Glutamatergic neuron (in vitro differentiated cells): ENCODE data around the gene R3HCC1L. TPM values are rescaled to one million over a fixed set of nuclear protein-coding genes. Genes with fewer than 3 reads are reported as not detected.
"Not testable (repeated sequence)": the region's sequence is repeated elsewhere in the genome, so short reads cannot be mapped to it uniquely, and the experiment has no call there.

Experiments used
- DNase-seq: peaks from one replicate; pipeline ENCODE4 v3.0.0; 2022
- H3K27ac Mint-ChIP-seq: one replicate; pipeline ENCODE4 v1.8.0; 2020; ENCODE audit warnings: mild to moderate bottlenecking, mixed read lengths, inconsistent platforms; ENCODE audit not compliant: unreplicated experiment
- H3K27me3 Mint-ChIP-seq: one replicate; pipeline ENCODE4 v1.8.0; 2020; ENCODE audit warnings: mild to moderate bottlenecking, moderate library complexity, mixed read lengths, inconsistent platforms; ENCODE audit not compliant: unreplicated experiment
- H3K36me3 Mint-ChIP-seq: one replicate; pipeline ENCODE4 v1.8.0; 2020; ENCODE audit warnings: mild to moderate bottlenecking, mixed read lengths, inconsistent platforms; ENCODE audit not compliant: unreplicated experiment
- H3K4me1 Mint-ChIP-seq: one replicate; pipeline ENCODE4 v1.8.0; 2020; ENCODE audit warnings: mild to moderate bottlenecking, low read depth, mixed read lengths, inconsistent platforms; ENCODE audit not compliant: unreplicated experiment
- H3K4me3 Mint-ChIP-seq: one replicate; pipeline ENCODE4 v1.8.0; 2020; ENCODE audit warnings: mild to moderate bottlenecking, mixed read lengths, inconsistent platforms; ENCODE audit not compliant: unreplicated experiment
- H3K9me3 Mint-ChIP-seq: one replicate; pipeline ENCODE4 v1.8.0; 2020; ENCODE audit warnings: mild to moderate bottlenecking, moderate library complexity, mixed read lengths, inconsistent platforms; ENCODE audit not compliant: unreplicated experiment
- CTCF ChIP-seq: fragments of 200-600 bp; sonication (generic); IDR thresholded peaks from one replicate; pipeline ENCODE4 v1.5.0; 2021; ENCODE audit not compliant: partially characterized antibody, unreplicated experiment
- total RNA-seq: library from RNA; stranded (reverse); fragmentation: NEBNext Ultra II Directional; extraction: Animal tissue kit (Norgen Biotek cat#: 25700); gene quantifications from one replicate; pipeline ENCODE4 v1.2.1, GENCODE V29; 2021; ENCODE audit not compliant: unreplicated experiment

Gene R3HCC1L
- total RNA-seq, 1 donor from 2014 or later, result 13.6 TPM

- peaks cover 5% of the 10 kb centered on the region for H3K4me1 Mint-ChIP-seq
- H3K4me3 Mint-ChIP-seq, result no peak overlapping the region
- H3K36me3 Mint-ChIP-seq, result peaks cover 22% of the 10 kb centered on the region
- peaks cover 7% of the 10 kb centered on the region for H3K27me3 Mint-ChIP-seq
- no peak for TF ChIP-seq CTCF
- DNase-seq, result no peak
- H3K9me3 Mint-ChIP-seq, result peaks cover 2% of the 10 kb centered on the region
- H3K27ac Mint-ChIP-seq, result no peak overlapping the region
These were observed 8.4 kb upstream of the R3HCC1L start for GRCh38 chr10:98125940-98126631.

GRCh38 chr10:98128802-98129201 is 5.7 kb upstream of the R3HCC1L start:
- DNase-seq, result no peak
- Mint-ChIP-seq H3K4me1 (peaks cover 5% of the 10 kb centered on the region), H3K27ac (no peak overlapping the region), H3K9me3 (peaks cover 2% of the 10 kb centered on the region), H3K27me3 (peaks cover 7% of the 10 kb centered on the region), H3K36me3 (peaks cover 19% of the 10 kb centered on the region), H3K4me3 (no peak overlapping the region)
- no peak for TF ChIP-seq CTCF

- Mint-ChIP-seq H3K27ac (no peak overlapping the region), H3K36me3 (peaks cover 5% of the 10 kb centered on the region), H3K27me3 (peaks cover 2% of the 10 kb centered on the region), H3K9me3 (peaks cover 2% of the 10 kb centered on the region), H3K4me3 (no peak overlapping the region), H3K4me1 (peaks cover 9% of the 10 kb centered on the region)
- DNase-seq, result no peak
- TF ChIP-seq CTCF, result no peak
These were observed 2.8 kb upstream of the R3HCC1L start for GRCh38 chr10:98131619-98132018.

GRCh38 chr10:98133075-98133752 is 1.2 kb upstream of the R3HCC1L start:
- not testable (repeated sequence) for H3K9me3 Mint-ChIP-seq, H3K4me1 Mint-ChIP-seq, DNase-seq, H3K27me3 Mint-ChIP-seq, H3K27ac Mint-ChIP-seq, H3K36me3 Mint-ChIP-seq
- peak overlapping the region; percentile 63 for H3K4me3 Mint-ChIP-seq

GRCh38 chr10:98134117-98134430 is 383 bp upstream of the R3HCC1L start:
- Mint-ChIP-seq H3K27me3 (peaks cover 2% of the 10 kb centered on the region), H3K27ac (peak overlapping the region; percentile 20), H3K4me1 (peaks cover 6% of the 10 kb centered on the region), H3K36me3 (peaks cover 5% of the 10 kb centered on the region), H3K4me3 (peak overlapping the region; percentile 80), H3K9me3 (peaks cover 2% of the 10 kb centered on the region)
- DNase-seq, result no peak
- no peak for TF ChIP-seq CTCF
